HT-29 (cell line): ENCODE measurements around the gene CCDC68. TPM values are rescaled to one million over a fixed set of nuclear protein-coding genes. Genes with fewer than 3 reads are reported as not detected.
A peak's percentile ranks its signal among the peaks of the same experiment; 100 is the strongest.

Experiments
- DNase-seq: peaks from one replicate; pipeline ENCODE4 v3.0.0-alpha.2; 2015; ENCODE audit warnings: low spot score
- total RNA-seq: library from RNA; depleted of rRNA; stranded (reverse); fragments of >200 nt; shearing (Covaris generic); gene quantifications from 2 replicates; pipeline ENCODE4 v1.2.3, GENCODE V29; 2014

CCDC68 gene
- total RNA-seq, 1 experiment from 2014 or later, result 1.1 TPM

DNA sequence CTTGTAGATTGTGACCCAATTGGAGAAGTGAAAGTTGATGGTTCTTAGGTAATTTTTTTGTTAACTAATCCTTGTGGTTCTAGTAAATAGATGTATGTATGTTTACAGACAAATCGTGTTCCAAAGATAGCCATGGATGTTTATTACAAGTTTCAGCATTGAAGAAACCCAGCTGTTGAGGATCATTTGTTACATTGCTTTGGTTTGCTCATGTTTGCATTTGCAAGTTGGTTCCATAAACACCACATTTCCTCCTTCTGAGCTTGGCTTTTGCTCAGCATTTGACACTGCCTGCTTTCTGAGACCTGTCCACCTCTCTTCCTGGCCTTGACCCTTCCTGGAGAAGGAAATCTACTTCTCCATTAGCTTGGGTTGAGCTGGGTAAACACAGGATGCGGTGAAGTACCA lies 1.8 kb upstream of the CCDC68 start:
- no peak for DNase-seq

DNA sequence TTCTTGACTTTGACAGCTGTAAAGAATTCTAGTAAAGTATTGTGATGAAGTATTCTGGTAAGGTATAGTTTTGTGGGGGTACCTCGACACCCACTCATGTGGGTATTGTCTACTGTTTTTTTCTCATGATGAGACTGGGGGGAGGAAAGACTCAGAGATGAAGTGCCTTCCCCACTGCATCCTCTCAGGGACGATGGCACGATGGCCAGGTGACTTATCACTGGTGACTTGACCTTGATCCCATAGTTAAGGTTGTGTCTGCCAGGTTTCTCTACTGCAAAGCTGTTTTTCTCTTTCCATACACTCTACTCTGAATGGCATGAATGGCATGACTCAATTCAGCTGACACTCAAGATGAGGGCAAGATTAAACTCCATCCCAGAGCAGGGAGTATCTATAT lies 936 bp upstream of the CCDC68 start:
- DNase-seq, result no peak

DNA sequence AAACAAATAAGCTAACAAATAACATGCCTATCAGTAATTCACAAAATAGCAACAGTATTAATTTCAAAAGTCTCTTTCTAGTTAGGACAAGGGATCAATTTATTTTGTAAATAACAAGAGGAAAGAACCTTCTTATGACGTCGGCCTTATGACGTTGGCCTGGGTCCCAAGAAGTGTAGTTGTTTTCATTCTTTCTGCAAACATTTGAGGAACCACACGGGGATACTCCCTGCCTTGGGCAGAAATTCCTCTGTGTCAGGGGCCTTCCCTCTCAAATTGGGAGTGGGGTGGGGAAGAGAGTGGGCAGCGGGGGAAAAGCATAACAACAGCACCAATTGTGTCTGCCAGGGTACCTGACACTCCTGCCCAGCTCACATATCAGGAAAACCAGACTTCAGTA lies 1.3 kb downstream of the CCDC68 start:
- DNase-seq, result no peak

DNA sequence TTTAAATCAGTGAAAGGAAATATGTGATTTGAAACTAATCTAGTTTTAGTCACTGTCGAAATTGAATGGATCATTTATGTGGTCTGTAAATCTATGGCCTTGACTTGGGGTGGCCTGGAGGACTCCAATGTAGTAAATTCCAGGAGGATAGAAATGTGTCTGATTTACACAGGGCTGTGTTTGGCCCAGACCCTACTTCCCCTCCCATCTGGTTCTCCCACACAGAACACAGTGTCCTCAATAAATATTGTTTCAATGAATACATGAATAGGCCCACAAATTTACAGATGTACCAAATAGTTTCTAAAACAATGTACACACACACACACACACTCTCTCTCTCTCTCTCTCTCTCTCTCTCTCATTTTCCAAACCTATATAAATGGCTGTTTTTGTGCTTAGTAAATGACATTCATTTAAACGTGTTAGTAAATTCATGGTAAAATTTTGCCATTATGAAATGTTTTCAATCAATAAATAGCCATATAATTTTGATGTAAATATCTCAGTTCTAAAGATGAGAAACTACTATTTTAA lies 1.9 kb downstream of the CCDC68 start:
- no peak for DNase-seq

DNA sequence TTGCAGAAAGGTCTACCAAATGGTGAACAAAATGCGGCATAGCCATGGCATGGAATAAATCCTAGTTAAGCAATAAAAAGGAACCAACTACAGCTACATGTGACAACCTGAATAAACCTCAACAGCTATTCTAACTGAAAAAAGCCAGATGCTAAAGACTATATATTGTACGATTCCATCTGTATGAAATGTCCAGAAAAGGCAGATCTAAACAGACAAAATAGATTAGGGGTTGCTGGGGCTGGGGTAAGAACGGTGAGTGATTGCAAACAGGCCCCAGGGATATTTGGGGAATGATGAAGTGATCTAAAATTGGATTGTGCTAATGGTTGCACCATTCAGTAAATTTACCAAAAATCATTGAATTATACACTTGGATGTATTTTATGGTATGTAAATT lies 2.8 kb downstream of the CCDC68 start:
- DNase-seq, result no peak

DNA sequence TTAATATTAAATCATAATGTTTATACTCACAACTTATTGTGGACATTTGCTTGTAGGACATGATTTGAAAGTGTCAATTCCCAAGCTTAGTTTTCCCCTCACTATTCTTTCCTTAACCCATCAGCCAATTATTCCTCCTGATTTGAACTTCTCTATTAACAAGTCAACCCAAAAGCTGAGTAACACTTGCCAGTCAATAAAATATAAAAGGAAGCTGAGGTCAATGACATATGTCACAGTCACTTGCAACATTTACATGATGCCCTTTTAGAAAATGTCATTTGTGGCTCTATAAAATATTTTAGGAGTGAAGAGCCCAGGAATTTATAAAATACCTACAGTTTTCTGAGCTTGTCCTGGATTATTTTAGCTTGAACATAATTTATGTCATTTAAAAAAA lies 7.2 kb downstream of the CCDC68 start:
- DNase-seq, result no peak

DNA sequence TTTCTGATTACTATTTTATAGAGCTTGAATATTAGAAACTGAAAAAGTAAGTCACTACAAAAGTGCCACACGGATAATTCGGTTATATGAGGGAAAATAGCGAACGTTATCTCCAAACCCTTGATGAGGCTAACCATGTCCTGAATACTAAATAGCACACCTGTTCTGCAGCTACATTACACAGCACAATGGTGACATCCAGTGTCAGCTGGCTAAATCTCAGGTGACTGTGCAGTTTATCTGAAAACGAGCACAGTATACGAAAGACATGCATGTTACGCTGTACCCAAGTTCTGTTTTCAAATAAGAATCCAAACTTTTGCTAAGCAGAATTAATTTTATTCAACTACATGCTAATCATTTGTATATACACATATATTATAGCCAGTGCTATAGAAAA lies 9.0 kb downstream of the CCDC68 start:
- DNase-seq, result peak; percentile 54

DNA sequence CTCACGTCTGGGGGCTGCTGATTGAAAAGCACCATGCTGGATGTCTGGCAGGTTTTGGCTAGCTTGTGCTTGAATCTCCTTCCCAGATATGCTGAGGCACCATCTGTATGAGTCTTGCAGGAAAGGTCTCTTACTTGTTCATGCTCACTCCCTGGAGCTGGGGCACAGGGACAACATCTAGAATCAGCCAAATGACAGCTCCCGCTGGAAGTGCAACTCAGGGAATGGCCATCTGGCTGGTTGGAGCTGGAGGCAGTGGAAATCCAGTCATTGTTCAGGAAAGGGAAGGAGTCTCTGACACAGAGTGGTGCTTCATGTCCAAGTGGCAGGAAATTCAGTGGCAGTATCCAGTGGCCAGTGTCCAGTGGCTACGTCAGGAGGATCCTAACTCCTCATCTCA lies 9.7 kb downstream of the CCDC68 start:
- DNase-seq, result no peak

DNA sequence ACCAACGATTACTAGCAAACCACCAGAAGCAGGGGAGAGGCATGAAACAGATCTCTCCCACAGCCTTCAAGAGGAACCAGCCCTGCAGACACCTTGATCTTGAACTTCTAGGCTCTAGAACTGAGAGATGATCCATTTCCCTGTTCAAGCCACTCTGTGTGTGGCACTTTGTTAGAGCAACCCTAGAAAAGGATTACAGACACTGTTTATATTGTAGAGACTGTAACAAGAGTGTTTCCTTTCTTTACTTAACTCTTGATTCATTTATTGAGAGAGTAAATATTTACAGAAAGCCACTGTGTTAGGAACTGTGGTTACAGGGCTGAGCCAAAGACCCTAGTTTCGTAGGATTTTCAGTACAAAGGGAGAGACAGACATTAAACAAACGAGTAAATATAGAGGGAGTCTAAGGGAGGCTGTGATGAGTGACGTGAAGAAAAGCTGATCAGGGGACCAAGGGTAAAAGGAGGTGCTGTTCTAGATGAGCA lies 10.9 kb downstream of the CCDC68 start:
- peak; percentile 35 for DNase-seq

DNA sequence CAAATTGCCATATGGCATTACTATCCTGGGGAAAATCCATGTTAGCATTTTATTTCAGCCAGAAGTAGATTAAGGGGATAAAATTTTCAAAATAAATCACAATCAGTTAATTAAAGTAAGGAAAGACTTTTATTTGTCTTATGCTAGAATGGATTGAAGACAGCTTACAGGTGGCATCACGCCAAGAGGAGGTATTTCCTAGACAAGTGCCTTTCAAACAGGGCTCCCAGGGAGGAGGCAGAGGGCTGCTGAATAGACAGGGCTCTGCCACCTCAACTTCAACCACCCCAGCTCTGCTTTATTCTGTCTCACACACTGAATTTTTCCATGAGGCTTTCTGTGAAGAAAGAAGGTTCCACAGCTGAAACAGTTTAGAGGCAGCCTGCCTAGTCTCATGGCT lies 12.2 kb downstream of the CCDC68 start:
- DNase-seq, result peak; percentile 31

DNA sequence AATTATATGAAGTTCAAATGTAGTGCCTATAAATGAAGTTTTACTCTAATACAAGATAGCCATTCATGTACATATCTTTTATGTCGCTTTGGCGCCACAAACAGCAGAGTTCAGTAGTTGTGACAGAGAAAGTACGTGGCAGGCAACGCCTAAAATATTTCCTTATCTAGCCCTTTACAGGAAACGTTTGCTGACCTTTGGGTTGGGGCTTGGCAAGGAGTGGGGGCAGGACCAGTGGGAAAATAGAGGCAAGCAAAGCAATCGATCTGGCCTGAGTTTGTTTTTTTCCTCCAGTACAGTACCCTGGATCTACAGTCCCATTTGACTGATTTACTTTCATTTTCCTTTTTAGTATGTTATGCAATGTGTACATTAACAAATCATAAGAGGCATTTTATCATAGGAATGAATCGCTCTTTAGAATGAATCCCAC lies 13.1 kb downstream of the CCDC68 start:
- peak; percentile 70 for DNase-seq

DNA sequence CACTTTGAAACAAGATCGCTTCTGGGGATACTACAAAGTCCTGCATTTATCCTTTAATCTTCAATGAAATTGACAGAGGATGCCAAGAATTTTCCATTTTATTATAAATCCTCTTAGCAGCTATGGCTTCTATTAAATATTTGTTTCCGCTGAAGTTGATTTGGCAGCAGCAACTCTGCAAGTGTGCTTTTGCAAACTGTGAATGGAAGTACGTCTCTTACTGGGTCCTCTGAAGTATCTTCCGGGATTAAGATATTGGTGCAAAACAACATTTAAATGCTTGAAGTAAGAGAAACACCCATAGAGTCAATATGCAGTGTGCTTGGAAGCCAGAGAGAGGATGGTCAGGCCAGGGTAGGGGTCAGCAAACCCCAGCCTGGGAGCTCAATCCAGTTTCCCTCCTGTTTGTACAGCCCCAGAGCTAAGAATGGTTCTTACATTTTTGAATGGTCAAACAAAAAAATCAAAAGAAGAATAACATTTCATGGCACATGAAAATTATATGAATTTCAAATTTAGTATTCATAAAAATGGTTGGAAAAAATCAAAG lies 13.6 kb downstream of the CCDC68 start:
- no peak for DNase-seq

DNA sequence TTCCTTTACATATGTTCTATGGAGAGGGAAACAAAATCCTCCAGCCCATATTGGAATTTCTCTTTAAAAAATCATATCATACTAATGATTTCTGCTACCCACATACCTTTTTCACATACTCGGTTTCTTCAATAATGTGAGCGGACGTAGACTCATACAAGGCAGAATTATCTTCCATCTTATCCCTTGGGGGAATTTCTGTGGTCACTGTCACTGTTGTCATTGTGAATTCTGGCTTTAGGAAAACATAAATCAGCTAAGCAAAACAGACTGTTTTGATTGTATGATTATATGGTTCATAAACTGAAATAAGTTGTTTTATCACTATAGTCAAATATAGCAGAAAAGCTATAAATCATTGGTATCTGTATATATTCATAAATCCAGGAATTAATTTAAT lies 16.7 kb downstream of the CCDC68 start:
- DNase-seq, result no peak

DNA sequence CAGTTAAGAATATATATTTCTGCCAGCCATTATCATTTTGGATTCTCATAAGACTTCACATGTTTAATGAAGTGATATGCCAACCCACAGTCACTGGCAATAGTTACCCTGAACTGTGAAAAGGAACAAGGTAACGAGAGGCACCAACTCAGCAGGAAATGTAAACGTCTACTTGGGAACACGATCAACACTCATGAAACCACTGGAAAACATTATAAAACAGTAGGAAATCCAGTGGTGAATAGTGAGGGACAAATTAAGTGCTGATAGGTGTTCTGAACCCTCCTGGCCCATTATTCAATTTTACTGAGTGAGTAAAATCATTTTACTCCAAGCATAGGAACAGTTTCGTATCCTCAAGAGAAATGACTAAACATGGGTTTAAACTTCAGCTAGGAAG lies 17.1 kb downstream of the CCDC68 start:
- DNase-seq, result no peak

DNA sequence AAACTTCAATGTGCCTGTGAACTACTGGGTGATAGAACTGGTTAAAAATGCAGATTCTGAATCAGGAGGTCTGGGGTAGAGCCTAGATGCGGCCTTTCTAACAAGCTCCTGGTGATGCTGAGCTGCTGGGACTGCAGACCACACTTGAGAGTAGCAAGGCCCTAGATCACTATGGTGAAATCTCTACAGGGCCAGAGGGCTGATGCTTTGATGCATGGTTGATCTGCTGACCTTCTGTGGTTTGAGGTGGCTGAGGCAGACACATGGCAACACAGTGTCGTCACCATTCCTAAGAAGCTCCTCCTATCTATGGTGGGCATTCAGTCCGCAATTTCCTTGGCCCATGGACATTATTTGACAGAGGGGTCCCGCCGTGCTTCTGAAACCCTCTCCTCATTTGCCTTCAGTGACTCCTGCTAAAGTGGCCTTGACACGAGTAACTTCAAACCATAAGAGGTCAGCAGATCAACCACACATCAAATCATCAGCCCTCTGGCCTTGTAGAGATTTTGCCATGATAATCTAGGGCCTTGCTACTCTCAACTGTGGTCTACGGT lies 19.8 kb downstream of the CCDC68 start:
- no peak for DNase-seq

DNA sequence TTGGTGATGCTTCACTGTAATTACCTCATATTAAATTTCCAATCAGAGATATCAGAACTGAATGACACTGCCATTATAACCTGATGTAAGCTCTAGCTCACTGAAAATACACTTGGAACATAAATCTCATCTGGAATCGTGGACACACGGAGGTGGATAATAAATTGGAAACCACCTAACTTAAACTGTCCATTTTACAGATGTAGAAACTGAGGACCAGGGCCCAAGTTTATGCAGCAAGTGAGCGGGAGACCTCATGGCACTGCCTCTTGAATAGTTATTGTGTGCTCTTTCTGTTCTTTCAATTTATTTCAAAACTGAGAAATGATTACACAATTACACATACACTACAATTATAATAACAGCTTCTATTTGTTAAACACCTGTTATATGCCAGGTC lies 20.8 kb downstream of the CCDC68 start:
- DNase-seq, result no peak

DNA sequence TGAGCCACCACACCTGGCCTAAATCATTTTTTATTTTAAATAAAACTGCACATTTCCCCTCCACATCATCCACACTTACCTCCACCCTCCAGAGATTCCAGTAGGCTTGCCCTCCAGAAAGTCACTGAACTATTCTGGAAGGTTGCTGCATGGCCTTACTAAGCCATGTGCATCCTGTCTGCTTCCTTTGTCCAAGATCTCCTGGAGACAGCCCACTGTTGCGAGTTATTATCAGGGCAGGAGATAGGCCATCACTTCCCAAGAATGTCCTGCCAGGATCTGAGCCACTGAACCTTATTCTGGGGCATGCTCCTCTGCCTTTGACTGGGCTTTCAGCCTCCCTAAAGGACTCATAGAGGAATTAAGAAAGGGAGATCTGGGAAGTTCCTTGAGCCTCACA lies 26.8 kb downstream of the CCDC68 start:
- DNase-seq, result no peak

DNA sequence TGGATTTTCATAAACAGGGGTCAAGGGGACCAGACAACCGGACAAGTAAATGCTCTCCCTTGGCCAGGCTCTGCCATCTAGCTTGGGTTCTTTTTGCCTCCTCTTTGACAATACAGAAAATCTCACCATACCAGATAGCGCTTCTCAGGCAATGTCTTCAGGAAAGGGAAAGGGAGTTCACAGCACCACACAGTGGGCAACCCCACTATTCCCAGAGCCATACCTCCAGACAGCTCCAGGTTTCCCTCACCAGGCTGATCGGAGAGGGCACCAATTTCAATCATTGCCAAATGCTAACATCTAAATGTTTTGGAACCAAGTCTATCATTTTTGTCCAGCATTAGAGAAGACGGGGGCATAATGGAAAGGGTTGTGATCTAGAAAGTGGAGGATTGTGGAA lies 28.1 kb downstream of the CCDC68 start:
- DNase-seq, result peak; percentile 31

DNA sequence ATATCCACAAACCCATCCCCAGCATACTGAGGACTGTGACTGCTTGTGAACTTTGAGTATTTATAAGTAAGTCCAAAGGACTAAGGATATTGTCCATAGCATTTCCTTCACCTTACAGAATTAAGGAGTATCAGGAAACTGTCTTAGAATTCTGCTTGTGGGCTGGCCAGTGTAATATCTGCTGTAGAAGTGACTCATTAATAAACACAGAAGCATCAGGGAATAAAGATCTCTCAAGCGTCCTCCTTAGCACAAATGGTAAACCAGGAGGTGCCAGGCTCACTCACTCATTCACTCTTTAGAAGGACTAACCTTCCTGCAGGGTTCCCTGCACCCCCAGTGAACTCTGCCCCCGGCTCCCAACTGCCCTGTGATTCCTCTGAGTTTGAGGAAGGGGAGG lies 31.0 kb downstream of the CCDC68 start:
- DNase-seq, result no peak

DNA sequence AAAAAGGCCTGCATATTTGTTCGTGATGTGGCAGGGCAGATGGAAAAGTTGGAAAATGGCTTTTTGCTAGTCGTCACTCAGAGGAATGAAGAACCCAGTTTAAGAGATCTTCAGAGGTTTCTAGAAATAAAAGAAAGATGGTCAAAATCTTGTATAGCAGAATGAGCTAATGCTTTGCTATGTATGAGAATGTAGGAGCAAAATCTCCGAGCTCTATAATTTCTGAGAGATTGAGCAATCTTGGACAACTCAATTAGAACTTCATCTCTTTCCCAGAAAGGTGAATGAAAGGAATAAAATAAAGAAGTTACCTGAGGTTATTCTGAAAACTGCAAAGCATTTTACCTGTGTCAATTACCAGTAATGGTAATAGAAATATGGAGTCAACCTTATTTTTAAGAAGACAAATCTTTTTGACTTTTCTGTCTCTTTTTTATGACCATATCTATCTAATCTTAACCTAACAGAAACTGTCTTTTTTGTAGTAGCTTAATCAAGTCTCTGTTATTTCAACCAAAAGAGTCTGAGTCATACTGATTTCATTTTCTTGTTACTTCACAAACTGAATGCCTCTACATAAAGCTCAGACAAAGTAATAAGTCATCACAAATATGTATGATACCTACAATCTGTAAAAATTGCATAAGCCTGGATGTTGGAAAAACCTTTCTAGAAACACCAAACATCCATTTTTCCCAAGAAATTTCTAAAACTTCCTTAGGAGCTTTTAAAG lies 32.5 kb downstream of the CCDC68 start:
- DNase-seq, result no peak

DNA sequence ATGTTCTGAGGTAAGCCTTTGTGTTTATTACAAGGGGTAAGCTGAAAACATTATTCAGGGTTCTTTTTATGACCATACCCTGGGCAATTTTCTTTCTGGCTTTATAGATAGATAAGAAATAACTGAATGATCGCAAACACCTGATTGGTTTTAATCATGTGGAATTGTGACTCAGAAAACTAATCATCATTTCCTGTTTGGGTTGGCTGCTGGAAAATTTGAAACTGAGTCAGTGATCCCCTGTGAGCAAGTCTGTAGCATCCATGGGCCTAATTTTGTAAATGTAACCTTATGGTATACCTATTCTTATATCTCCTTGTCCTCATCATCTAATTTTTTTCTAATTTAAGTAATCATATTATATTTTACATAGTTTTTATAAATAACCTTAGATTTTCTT lies 34.3 kb downstream of the CCDC68 start:
- DNase-seq, result no peak

DNA sequence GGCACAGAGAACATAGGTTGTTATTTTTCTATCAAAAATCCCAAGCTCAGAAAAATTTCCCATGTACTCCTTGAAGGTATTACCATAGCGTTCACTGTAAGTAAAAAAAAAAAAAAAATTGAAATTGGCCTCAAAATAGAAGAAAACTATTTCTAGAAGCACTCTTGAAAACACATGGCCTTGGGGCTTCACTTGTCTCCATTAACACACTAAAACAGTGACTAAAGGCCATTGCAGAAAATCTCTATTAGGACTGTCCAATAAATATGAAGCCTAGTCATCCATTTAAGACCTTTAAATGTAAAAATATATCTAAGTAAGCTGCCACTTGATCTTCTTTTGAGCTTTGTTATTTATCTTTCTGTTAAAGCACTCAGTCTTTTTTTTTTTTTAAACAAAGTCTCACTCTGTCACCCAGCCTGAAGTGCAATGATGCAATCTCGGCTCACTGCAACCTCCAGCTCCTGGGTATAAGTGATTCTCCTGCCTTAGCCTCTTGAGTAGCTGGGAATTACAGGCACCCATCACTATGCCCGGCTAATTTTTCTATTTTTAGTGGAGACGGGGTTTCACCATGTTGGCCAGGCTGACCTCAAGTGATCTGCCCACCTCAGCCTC lies 35.8 kb downstream of the CCDC68 start:
- no peak for DNase-seq

DNA sequence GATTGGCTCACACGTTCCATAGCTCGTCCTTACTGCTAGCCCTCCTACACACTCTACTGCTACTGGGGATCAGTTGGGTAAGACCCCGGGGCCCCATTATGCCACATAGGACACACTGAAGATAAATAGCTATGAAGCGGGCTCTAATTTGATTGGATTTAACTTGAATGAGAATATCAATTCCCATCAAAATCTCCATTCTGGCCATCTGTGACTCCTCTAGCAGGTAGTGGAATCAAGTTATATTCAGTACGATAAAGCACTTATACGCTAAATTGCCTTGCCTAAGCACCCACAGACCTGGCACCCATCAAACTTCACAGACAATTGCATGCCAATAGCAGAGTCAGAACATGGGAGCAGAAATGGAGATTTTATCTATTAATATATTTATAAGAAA lies 39.8 kb downstream of the CCDC68 start:
- no peak for DNase-seq
